ENCODE data around the gene ATP11A. TPM values are rescaled to one million over a fixed set of nuclear protein-coding genes. Genes with fewer than 3 reads are reported as not detected.
A peak's percentile ranks its signal among the peaks of the same experiment; 100 is the strongest.

The ATP11A gene
- total RNA-seq, 1 experiment from 2014 or later, result 65.3 TPM

DNA sequence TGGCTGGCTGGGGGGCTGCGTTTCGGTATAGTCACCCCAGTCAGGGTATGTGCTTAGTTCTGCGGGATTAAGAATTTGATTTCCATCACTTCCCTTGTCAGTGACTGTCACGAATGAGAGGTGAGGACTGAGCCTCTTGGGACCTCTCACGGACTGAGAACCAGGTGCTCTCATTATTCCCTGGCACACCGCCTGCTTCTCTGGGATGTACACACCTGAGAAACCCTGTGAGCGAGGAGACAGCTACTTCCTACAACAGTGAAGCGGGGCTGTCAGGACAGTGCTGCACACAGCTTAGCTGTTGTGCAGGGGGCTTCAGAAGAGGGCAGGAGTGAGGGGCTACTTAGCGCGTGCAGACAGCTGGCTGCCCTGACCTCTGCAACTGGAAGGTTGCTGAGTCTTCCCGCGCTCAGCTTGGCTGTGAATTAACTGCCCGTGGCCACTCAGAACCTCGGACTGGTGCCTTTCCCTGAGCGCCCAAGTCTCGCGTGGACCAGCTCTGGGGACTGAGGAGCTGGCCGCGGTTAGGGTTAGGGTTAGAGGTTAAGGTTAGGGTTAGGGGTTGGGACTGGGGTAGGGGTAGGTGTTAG lies 213.9 kb downstream of the ATP11A start:
- Mint-ChIP-seq H3K9me3 (peaks cover 16 to 19% of the 10 kb centered on the region in 2 experiments), H3K27me3 (ENCODE audit: low read depth) (peaks cover 20% of the 10 kb centered on the region), H3K4me3 (no peak overlapping the region; a peak in 1 of 5 replicates), H3K4me1 (peaks cover 74 to 78% of the 10 kb centered on the region in 2 experiments), H3K36me3 (ENCODE audit: insufficient read depth in 1 of 3, low read depth in 3 of 3) (peaks cover 35 to 47% (median 41%) of the 10 kb centered on the region in 3 experiments), H3K27ac (peak overlapping the region; percentile 28 to 76 (median 41); a peak in 3 of 7 replicates)
- H4K8ac ChIP-seq (replicated peaks; ENCODE audit: insufficient read length, low read depth, low read length), result no peak overlapping the region
- H2AFZ ChIP-seq (ENCODE audit: low read length), result no peak overlapping the region
- no peak overlapping the region for H4K91ac ChIP-seq (ENCODE audit: insufficient read length, low read depth, low read length)
- no peak overlapping the region; the same call in 1 of the 2 replicates for H3K14ac ChIP-seq (ENCODE audit: insufficient read depth, low read length)
- H3K18ac ChIP-seq (ENCODE audit: insufficient read length, low read depth, low read length), result peak overlapping the region; percentile 16
- TF ChIP-seq, protein P1, sequence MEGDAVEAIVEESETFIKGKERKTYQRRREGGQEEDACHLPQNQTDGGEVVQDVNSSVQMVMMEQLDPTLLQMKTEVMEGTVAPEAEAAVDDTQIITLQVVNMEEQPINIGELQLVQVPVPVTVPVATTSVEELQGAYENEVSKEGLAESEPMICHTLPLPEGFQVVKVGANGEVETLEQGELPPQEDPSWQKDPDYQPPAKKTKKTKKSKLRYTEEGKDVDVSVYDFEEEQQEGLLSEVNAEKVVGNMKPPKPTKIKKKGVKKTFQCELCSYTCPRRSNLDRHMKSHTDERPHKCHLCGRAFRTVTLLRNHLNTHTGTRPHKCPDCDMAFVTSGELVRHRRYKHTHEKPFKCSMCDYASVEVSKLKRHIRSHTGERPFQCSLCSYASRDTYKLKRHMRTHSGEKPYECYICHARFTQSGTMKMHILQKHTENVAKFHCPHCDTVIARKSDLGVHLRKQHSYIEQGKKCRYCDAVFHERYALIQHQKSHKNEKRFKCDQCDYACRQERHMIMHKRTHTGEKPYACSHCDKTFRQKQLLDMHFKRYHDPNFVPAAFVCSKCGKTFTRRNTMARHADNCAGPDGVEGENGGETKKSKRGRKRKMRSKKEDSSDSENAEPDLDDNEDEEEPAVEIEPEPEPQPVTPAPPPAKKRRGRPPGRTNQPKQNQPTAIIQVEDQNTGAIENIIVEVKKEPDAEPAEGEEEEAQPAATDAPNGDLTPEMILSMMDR (conservative IDR thresholded peaks at IDR 0.05), result no peak
- peaks cover 7% of the 10 kb centered on the region; the same call in 1 of the 2 replicates for H3K4me1 ChIP-seq (ENCODE audit: insufficient read depth, low read length)
- H3T11ph ChIP-seq (ENCODE audit: low read length), result no peak overlapping the region
- H3K4me2 ChIP-seq (ENCODE audit: insufficient read depth, insufficient read length, low read length), result no peak overlapping the region
- no peak overlapping the region for H3K23ac ChIP-seq (ENCODE audit: insufficient read length, low read depth, low read length)
- H2BK12ac ChIP-seq (ENCODE audit: insufficient read length, low read depth, low read length), result no peak overlapping the region
- H4K5ac ChIP-seq (ENCODE audit: insufficient read length, low read depth, low read length), result no peak overlapping the region
- H2BK15ac ChIP-seq (ENCODE audit: low read depth, low read length), result no peak overlapping the region
- H3K79me2 ChIP-seq (ENCODE audit: insufficient read depth, low read length), result no peaks in the 10 kb centered on the region; the same call in 1 of the 2 replicates
- no CpG with 5 or more reads among the region's 19 CpGs for WGBS (ENCODE audit: extremely low coverage, insufficient read length, low lambda C conversion rate)
- no peaks in the 10 kb centered on the region for H3K79me1 ChIP-seq (ENCODE audit: insufficient read depth, low read depth, low read length, poor library complexity, severe bottlenecking)
- H3K9me3 ChIP-seq (ENCODE audit: control insufficient read depth, low read depth, low read length), result no peaks in the 10 kb centered on the region
- DNase-seq, result peak; percentile 25
- no peak overlapping the region for H2AK5ac ChIP-seq (ENCODE audit: insufficient read length, low read length)
- no peak overlapping the region for H2BK5ac ChIP-seq (ENCODE audit: insufficient read length, low read length)
- H3K4ac ChIP-seq (ENCODE audit: low read depth, low read length), result no peak overlapping the region
- H2BK20ac ChIP-seq (ENCODE audit: low read depth, low read length, poor library complexity, severe bottlenecking), result no peak overlapping the region
- H3K27me3 ChIP-seq (ENCODE audit: insufficient read depth, low read length), result no peaks in the 10 kb centered on the region
- no peak overlapping the region for H3K9ac ChIP-seq (ENCODE audit: extremely low read depth, insufficient read length, low read length)
- H4K20me1 ChIP-seq (ENCODE audit: control insufficient read depth, insufficient read depth, insufficient read length), result no peaks in the 10 kb centered on the region
- H3K56ac ChIP-seq (ENCODE audit: insufficient read length, low read depth, low read length), result no peak overlapping the region
- H2BK120ac ChIP-seq (ENCODE audit: low read depth, low read length, poor library complexity, severe bottlenecking), result no peak overlapping the region
- no peaks in the 10 kb centered on the region for H3K23me2 ChIP-seq (ENCODE audit: insufficient read length, low read depth, low read length, poor library complexity, severe bottlenecking)
- H3K27ac ChIP-seq (ENCODE audit: insufficient read length, low read depth, low read length), result no peak overlapping the region

Data from H9 (cell line).